ENCODE results near the gene ADI1.
"Not testable (repeated sequence)": the region's sequence is repeated elsewhere in the genome, so short reads cannot be mapped to it uniquely, and the experiment has no call there.

ADI1 gene

DNA sequence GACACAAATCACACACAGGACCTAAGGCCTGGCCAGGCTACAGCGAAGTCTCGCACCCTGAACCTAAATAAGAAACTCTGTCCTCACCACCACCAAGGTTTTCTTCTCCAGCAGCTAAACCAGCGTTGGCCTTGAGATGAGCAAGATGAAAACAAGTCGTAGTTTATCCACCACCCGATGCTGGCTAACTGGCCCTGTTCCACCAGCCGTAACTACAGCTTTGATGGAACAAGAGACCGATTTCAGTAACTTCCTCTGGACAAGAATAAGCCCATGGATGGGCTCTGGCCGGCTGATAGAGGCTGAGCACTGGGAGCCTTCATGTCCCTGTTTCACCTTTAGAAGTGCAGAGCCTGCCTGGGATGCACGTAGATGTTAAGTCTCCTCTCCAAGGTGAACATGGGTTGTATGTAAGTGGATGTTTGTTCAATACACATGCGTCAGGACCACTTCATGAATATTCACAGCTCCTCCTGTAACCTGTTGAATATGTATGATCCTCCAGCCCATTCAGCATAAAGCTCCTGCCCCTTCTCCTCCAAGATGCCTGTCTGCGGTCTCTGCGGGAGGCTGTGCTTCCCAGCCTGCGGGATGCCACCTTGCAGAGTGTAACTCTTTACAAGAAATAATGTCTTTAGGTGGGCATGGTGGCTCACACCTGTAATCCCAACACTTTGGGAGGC lies 24.2 kb downstream of the ADI1 start:
- DNase-seq (ENCODE audit: low read depth, low spot score) = no peak

- no peak for DNase-seq (ENCODE audit: low read depth, low spot score)
Measured at GRCh38 chr2:3493615-3494007, 25.7 kb downstream of the ADI1 start.

- DNase-seq (ENCODE audit: low read depth, low spot score) = no peak
Measured at GRCh38 chr2:3492951-3493614, 26.2 kb downstream of the ADI1 start.

- DNase-seq (ENCODE audit: low read depth, low spot score) = not testable (repeated sequence)
Measured at GRCh38 chr2:3492475-3492787, 26.9 kb downstream of the ADI1 start.

GRCh38 chr2:3491716-3492474 lies 27.4 kb downstream of the ADI1 start:
- DNase-seq (ENCODE audit: low read depth, low spot score) = no peak

DNA sequence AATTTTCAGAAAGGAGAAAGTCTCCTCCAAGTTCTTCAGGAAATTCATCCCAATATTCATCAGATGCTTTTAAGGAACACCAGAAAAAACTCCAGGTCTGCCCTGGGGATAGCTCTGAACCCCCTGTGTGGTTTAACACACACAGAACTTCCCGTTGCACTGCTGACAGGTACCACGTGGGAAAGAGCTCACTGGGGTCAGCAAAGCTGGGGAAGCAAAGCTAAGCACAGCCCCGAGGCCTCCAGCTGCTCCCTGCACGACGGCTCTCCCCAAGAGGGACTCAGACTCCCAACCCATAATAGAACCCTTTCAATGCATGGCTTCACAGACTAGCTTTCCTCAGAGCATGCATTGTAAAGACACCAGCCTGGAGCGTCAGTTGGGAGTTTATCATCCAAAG lies 28.0 kb downstream of the ADI1 start:
- no peak for DNase-seq (ENCODE audit: low read depth, low spot score)

- no peak for DNase-seq (ENCODE audit: low read depth, low spot score)
Measured at GRCh38 chr2:3490191-3491170, 28.9 kb downstream of the ADI1 start.

GRCh38 chr2:3489764-3490115 lies 29.6 kb downstream of the ADI1 start:
- DNase-seq (ENCODE audit: low read depth, low spot score) = no peak

DNA sequence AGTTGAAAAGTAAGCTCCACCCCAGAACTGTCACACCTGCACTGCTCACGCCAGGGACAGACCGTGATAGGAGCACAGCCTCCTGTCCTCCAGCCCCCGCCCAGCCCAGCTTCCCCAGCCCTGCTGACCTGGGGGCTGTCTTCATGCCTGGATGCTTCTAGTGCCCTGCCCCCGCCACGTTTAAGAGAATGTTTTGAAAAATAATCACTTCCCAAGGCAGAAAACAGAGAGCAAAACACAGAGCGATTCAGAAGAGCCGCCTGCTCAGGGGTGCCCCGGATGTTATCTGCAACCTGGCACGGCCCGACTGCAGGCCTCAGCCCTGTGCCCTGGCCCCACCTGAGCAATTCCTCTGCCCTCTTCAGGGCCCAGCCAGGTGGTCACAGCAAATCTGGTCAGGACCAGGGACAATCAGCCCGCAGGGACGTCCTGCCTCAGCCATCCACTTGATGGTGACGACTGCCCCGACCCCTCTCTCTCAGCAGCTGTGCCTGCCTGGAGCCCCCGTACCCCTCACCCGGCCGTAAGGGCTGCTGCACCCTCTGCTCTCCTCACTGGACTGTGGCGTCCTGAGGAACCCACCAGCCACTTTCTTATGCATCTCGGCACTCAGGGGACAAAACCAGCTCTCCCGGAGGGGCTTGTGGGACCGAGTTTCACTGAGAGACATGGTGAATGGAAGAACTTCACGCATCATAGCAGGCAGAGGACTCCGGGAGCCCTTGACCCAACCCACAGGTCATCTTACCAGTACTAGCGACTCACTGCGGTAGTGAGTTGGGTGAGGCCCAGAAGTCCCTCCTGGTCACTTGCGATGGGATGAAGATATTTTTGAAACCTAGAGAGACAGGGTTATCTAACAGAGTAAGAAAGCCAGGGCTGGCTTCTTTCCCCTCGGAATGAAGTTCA lies 30.2 kb downstream of the ADI1 start:
- DNase-seq (ENCODE audit: low read depth, low spot score) = no peak

- DNase-seq (ENCODE audit: low read depth, low spot score) = no peak
Measured at GRCh38 chr2:3488061-3488531, 31.2 kb downstream of the ADI1 start.

DNA sequence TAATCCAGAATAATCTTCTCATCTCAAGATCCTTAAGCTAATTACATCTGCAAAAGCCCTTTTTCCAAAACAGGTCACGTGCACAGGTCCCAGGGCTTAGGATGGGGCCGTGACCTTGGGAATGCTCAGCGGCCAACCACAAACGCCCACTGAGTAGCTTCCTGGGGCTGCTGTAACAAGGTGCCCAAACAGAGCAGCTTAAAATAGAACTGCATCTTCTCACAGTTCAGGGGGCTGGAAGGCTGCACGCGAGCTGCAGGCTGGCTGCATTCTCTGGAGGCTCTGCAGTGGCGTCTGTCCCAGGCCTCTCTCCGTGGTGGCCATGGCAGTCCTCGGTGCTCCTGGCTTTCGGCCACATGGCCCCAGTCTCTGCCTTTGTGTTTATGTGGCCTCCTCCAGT lies 31.9 kb downstream of the ADI1 start:
- DNase-seq (ENCODE audit: low read depth, low spot score) = no peak

- no peak for DNase-seq (ENCODE audit: low read depth, low spot score)
Measured at GRCh38 chr2:3487028-3487425, 32.3 kb downstream of the ADI1 start.

- DNase-seq (ENCODE audit: low read depth, low spot score) = no peak
Measured at GRCh38 chr2:3486047-3487027, 33.0 kb downstream of the ADI1 start.

DNA sequence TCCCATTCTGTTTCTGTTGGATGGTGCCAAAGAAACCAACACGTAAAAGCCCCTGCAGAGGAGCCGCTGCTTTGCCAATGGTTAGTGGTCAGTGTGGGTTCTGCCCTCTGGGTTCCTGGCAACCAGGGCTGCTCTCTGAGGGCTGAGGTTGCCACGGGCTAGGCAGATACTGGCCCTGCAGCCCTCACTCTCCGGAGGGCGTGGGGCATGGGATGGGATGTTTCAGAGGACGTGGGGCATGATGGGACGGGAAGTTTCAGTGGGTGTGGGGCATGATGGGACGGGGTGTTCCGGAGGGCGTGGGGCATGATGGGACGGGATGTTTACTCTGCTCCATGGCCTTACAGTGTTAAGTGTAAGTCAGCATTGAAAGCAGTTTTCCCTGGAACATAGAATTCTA lies 34.2 kb downstream of the ADI1 start:
- DNase-seq (ENCODE audit: low read depth, low spot score) = no peak

DNA sequence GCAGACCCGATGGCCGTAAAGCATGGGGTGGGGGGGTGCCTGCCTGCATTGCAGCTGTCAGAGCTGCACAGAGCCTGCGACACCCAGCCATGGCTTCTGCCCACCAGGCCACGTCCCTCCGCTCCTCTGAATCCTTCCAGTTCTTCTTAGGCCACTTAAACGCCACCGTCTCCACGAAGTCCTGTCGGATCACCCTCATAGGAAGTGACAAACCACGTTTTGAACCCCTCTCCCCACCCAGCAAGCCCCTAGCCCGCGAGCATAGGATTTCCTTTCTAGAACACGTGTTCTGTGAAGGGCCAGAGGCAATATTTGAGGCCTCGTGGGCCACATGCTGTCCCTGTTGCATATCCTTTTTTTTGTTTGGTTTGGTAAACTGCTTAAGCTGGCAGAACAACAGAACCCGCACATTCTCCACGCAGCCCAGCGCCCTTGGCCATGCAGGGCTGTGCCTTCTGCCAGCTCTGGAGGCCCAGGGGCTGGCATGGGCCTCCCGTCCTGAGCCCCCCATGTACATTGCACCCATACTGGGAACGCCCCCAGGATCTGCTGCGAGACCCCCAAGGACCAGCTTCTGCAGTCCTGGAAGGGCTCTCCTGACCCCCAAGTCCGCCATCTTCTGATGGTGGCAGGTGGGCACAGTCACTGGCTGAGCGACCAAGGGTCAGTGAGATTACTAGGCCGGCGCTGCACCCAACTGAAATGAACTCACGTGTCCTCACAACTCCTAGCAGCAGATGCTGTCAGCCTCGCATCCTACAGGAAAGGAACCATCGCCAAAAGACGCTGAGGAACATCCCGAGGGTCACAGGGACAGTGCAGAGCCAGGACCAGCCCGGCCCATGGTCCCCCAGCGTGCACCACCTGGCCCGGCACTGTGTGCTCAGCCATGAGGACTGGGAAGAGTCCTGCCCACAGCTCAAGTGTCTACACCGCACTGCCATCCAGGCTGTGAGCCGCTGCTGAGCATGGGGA lies 35.1 kb downstream of the ADI1 start:
- no peak for DNase-seq (ENCODE audit: low read depth, low spot score)

GRCh38 chr2:3483227-3483985 lies 35.9 kb downstream of the ADI1 start:
- no peak for DNase-seq (ENCODE audit: low read depth, low spot score)

DNA sequence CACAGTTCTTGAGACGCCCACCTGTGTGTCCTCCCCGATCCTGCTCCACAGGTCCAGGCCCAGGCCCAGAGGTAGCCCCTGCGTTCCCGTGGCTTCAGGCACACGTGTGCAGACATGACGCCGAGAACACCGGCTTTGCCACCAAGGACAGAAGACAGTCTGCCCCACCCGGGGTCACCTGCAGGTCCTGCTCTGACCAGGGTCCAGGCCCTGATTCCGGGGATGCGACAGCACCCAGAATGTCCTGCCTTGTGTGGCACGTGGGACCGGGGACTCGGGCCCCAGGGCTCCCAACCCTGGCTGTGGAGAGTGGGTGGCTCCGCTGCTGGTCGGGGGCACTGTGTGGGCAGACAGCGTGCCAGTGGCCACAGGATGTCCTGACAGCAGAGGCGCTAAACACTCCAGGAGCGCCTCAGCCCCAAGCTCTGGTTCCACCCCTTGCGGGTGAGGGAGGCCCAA lies 36.9 kb downstream of the ADI1 start:
- DNase-seq (ENCODE audit: low read depth, low spot score) = no peak

Measured in activated naive CD8-positive, alpha-beta T cell treated with anti-CD3 and anti-CD28 coated beads, Interleukin-2, amount 50 U/mL, for 16 hours (primary cell).